HG02763 (cell line): ENCODE measurements around the gene ZNF174.
A peak's percentile ranks its signal among the peaks of the same experiment; 100 is the strongest.

Source experiments
- ATAC-seq: cut with Tn5 transposase; IDR thresholded peaks from one replicate; pipeline ENCODE4 v1.9.1; 2021; ENCODE audit warnings: mild to moderate bottlenecking, moderate library complexity; ENCODE audit not compliant: unreplicated experiment

Gene ZNF174

DNA sequence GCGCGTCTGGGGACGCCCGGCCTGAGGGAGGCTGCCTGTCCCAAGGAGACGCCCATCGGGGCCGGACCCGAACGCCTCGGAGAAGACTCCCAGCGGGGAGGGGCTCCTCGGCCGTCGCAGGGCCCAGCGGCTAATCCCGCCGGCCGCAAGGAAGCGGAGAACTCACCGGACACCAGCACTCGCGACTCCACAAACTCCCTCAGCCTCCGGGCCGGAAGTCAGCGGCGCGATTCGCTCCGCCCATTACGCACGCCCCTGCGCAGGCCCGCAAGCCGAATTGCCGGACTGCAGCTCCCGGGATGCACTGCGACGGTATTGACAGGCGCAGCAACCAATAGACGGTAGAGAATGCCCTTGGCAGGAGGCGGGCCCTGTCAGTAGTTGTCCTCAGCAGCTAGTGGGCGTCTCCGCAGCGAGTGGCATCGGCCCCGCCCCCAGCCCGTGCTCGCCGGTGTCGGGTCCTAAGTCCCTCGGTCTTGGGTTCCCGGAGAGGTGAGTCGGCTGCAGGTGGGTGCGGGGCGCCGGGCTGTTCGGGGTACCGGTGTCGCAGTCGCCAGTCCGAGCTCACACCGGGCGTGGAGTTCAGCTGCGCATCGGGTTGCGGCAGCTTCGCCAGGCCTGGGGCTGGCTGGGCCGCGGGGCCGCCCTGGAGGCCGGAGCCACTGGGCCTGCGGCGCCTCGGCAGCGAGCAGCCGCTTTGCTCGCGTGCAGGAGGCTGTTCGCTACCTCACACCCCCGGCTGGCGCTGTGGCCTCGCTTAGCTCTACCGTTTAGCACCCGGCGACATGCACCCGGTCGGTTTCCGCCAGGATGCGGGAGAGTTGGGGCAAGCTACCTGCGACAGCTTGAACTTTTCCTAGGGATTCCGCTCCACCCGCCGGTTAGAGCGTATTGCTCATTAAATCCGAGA, at the start of gene ZNF174, which contains the start of gene ZSCAN32:
Gene ZNF174, plus strand, starts transcription at position 437 of the 910 bp plus-strand sequence. CDS start 790 bp downstream, outside the sequence.
Gene ZSCAN32, minus strand, starts transcription at position 226 of the 910 bp plus-strand sequence. CDS start 3,447 bp downstream, outside the sequence.
- peak; percentile 98 for ATAC-seq

DNA sequence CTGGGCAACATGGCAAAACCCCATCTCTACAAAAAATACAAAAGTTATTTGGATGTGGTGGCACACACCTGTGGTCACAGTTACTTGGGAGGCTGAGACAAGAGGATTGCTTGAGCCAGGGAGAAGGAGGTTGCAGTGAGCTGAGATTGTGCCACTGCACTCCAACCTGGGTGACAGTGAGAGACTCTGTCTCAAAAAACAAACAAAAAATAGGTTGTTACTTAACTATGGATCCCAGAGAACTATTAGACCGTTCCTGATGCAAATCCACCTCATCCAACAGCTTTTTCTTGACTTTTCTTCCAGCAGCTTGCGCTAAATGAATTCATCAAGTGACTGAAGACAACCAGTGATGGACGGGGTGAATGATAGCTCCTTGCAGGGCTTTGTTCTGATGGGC, 45.4 kb upstream of the ZNF174 start, which contains the start of gene OR2C1:
Gene OR2C1, plus strand, starts transcription at position 301 of the 400 bp plus-strand sequence. Its CDS starts 52 bp downstream, at position 353.
- ATAC-seq = no peak

DNA sequence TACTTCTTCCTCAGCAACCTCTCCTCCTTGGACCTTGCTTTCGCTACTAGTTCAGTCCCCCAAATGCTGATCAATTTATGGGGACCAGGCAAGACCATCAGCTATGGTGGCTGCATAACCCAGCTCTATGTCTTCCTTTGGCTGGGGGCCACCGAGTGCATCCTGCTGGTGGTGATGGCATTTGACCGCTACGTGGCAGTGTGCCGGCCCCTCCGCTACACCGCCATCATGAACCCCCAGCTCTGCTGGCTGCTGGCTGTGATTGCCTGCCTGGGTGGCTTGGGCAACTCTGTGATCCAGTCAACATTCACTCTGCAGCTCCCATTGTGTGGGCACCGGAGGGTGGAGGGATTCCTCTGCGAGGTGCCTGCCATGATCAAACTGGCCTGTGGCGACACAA, 44.9 kb upstream of the ZNF174 start:
- ATAC-seq = no peak

DNA sequence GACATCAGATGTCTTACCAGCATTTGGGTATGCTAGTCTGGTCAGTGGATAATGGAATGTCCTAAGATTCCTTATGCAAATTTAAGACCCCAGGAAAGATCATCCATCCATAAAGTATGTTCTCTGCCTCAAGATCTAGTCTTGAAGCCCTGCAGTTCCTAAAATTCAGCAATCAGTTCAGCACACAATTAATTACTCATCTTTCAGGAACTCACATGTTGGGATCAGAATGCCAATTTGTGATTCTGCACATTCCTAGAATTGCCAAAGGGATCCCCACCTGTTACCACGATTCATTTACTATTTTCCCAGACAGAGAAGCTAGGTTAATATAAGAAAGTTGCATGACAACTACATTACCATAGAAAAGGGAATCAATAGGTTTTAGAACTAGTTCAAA, 42.1 kb upstream of the ZNF174 start:
- ATAC-seq = no peak

DNA sequence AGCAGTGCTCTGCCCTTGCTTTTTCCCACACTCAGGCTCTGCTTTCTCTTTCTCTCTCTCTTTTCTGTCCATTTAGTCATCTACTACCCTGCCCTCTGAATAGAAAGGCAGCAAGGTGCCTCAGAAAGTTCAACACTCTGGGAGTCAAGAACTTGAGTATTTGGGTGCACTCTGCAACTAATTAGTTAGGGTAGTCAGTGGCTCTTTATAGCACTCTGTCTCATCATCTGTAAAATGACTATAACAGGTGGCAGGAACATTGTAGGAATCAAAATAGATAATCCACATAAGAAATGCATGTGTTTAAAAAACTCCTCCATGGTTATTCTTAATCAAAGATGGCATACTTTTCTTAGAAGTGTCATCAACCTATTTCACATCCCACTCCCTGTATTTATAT, 38.1 kb upstream of the ZNF174 start:
- no peak for ATAC-seq

DNA sequence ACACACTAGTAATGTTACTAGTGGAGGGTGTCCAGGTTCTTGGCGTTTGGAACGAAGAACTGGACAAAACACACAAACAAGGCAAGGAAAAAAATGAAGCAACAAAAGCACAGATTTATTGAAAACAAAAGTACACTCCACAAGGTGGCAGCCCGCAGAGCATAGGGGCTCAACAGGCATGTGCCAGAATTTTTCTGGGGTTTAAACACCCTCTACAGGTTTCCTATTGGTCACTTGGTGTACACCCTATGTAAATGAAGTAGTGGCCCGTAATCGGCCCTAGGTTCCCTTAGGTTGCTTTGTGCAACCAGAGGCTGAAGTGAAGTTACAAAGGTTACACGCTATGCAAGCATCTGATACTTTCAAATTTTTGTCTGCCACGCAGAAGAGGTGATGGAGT, 37.2 kb upstream of the ZNF174 start:
- no peak for ATAC-seq

DNA sequence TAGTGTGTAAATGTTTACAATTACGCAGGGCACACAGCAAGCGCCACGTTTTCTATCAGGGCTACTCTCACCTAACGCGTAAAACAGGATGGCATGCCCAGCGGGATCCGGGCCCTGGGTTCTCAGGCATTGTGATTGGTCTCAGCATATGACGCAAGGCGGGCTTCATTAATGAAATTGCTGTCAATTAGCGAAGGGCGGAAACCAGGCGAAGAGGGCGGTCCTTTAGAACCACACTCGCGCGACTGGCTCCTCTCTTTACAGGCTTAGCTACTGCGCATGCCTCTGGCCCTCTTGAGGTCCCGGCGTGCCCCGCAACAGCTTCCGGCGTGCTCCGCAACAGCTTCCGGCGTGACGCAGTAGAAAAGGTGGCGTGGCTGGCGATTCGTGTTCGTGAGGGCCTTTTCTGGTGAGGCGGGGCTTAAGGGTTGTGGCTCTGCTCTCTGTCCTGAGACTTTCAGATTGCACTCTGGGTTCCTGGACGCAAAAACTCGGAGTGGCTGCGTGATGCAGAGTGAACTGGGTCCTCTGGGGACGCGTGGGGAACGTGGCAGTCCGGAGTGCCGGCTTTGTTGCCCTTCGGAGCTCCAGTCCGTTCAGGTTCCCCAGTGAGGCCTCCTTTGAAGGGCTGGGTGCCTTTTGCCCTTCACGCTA, 36.1 kb upstream of the ZNF174 start:
- no peak for ATAC-seq

DNA sequence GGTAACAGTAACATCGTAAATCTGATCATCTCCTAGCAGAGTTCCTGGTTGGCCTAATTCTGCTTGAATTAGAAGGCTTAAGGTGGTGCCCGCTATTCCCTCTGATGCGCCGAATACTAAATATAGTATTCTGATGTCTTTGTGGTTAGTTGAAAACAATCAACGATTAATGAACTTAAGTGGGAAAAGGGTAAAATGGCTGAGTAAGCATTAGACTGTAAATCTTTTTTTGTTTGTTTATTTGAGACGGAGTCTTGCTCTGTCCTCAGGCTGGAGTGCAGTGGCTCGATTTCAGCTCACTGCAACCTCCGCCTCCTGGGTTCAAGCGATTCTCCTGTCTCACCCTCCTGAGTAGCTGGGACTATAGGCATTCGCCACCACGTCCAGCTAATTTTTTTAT, 31.9 kb upstream of the ZNF174 start:
- no peak for ATAC-seq

DNA sequence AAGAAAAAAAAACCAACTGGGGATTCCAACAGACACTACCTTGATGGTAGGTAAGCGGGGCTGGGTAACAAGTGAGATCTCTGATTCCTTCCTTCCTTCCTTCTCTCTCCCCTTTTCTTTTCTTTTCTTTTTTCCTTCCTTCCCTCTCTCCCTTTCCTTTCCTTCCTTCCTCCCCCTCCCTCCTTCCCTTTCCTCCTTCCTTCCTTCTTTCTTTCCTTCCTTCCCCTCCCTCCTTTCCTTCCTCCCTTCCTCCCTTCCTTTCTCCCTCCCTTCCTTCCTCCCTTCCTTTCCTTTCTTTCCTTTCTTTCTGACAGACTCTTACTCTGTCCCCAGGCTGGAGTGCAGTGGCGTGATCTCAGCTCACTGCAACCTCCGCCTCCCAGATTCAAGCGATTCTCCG, 25.3 kb upstream of the ZNF174 start:
- no peak for ATAC-seq

DNA sequence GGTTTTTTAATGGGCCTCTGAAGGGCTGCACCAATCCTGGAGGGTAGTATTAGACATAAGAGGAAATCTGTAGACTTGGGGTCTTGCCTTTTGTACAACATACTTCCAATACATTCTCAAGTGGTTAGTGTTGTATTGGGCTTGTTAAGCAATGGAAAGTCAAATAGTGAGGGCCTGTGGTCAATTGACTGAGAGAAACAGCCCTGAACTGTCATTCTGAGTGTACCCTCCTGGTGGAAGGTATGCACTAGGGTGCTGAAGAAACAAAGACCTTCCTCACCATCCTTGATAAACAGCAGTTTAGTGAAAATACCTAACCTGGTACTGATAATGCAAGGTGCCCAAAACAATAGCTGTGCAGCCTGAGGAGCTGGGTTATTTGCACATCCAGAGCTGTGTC, 23.1 kb upstream of the ZNF174 start:
- no peak for ATAC-seq

DNA sequence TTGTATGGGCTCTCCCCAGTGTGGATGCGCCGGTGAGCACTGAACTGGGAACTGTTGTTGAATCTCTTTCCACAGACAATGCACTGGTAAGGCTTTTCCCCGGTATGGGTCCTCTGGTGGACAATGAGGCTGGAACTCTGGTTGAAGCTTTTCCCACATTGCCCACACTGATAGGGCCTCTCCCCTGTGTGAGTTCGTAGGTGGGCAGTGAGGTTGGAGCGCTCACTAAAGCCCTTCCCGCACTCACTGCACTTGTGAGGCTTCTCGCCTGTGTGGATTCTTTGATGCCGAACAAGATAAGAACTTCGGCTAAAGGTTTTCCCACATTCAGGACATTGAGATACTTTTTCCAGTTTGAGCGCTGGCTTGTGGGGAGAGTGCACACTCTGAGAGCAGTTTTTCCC, 18.0 kb upstream of the ZNF174 start:
- ATAC-seq = no peak

DNA sequence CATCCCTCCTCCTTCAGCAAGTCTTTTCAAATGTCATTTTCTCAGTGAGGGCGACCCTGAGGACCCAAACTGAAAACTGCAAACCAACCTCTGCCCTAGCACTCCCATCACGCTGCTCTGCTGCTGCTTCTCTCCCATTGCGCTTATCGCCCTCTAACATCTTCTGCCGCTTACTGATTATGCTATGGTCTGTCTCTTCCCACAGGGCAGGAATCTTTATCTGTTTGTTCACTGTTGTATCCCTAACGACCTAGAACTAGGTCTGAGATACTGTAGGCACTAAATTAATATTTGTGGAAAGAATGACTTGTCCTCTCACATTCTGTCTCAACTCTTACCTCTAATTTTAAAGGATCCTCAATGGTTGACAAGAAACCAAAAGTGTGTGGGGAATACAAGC, 12.7 kb upstream of the ZNF174 start:
- no peak for ATAC-seq

DNA sequence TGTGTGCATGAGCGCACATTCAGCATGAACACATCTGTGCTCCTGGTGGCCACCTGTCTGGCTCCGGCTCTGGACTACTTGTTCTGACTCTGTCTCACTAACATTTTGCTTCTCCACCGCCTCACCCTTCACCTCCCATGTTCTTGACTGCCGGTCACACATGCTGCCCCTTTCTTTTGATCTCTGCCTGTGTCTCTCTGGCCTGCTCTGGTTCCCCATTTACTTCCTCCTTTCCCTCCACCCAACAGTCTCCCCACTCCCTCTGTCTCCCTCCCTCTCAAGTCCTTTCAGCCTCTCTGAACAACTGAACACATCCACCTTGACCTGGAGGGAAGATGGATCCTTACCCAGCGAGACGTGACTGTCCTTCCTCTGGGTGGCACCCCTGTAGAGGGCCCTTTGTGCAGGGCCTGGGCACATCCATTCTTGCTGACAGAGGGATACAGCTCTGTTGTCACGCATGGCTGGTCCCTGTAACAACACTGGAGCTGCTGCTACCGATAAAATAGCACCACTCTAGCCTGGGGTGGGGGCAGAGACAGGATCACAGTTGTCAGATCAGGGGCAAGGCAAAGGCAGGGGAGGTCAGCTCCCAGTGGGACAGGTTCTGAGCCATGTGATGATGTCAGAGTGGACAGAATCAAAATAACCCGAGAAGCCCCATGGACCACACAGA, 11.2 kb upstream of the ZNF174 start:
- ATAC-seq = no peak

DNA sequence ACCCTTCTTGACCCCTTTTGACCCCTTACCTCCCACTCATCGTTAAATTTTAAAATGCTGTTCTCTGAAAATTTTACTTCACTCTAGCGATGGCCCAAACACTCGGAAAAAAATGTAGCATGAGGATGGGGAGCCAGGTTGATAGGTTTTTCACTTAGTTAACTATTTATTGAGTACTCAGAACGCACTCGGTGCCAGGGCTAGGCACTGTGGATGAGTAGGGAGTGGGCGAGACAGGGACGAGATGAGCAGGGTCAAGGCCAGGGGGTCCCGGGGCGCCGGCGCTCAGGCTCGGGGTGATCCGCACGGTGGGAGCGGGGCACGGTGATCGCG, 603 bp upstream of the ZNF174 start:
- no peak for ATAC-seq

DNA sequence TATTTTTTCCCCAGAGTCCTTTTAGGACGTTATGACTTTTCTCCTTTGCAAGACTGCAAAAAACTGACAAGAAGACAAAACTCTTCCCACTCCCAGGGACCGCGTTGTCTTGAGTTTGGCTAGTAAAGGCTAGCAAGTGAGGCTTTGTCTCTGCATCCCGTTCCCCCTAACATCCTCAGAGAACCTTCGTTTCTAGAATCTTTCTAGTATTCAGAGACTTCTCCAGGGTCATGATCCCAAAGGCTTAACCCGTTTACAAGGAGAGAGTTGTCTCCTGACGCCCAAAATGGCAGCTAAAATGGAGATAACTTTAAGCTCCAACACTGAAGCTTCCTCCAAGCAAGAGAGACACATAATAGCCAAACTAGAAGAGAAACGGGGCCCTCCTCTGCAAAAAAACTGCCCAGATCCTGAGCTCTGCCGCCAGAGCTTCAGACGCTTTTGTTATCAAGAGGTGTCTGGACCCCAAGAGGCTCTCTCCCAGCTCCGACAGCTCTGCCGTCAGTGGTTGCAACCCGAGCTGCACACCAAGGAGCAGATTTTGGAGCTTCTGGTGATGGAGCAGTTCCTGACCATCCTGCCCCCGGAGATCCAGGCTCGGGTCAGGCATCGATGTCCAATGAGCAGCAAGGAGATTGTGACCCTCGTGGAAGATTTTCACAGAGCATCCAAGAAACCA, 843 bp downstream of the ZNF174 start:
- no peak for ATAC-seq

DNA sequence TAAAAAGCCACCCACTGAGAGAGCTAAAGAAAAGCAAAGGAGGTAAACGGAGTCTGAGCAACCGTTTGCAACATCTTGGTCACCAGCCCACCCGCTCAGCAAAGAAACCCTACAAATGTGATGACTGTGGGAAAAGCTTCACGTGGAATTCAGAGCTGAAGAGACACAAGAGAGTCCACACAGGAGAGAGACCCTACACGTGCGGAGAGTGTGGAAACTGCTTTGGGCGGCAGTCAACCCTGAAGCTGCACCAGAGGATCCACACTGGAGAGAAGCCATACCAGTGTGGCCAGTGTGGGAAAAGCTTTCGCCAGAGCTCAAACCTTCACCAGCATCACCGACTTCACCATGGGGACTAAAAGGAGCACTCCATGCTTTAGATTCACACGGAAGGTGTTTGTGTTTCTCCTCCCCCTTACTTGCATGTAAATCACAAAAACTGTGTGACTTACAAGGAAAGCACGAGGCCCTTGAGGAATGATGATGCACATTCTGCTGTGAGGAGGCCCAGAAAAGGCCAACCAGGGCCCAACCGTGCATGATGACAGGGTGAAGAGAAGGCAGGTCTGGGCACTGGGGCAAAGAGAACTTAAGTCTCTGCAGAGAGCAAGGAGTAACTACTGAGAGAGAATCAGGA, 7.7 kb downstream of the ZNF174 start:
- ATAC-seq = no peak

DNA sequence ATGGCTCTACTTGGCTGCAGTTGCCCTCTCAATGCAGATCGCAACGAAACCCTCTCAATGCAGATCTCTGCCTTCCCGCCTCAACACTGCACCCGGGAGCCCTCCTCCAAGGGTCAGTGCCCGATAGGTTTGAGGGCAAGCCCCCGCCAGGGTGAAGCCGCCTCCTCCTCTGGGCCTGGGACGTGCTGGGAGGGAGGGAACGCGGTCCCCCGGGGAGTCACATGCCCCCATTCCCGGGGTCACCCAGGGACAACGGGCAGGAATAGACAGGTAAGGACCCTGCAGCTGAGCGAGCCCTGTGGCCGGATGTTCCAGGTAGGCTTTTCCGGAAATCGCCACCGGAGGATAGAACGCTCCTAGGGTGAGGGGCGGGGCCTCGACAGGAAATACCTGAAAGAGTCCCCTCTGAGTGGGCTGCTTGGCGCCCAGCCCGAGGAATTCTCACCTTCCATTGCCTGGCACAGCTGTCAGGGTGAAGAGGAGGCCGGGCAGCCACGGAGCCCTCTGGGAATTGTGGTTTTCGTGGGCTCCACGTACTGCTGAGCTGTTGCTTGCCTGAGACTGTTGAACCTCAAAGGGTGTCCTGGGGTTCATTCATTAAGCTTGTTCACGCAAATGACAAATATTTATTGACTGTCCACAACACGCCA, 12.8 kb downstream of the ZNF174 start:
- no peak for ATAC-seq

DNA sequence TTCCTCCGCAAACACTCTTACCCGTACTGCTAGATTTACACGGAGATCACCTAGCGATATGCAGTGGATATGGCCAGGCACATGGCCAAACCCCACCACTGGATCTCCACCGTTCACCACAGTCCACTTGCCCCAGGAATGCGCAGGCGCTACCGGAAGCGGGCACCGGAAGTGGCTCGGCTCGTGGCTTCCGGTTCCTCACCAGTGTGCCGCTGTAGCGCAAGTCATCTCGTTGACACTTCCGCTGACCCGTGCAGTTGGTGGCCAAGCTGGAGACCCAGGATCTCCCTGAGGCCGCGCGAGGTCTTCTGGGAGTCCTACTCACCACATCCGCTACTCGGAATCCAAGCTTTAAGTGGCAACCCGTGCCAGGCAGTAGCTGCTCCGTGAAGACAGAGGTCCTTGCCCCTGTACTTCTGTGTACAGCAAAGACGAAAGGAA, 30.8 kb downstream of the ZNF174 start:
- no peak for ATAC-seq

DNA sequence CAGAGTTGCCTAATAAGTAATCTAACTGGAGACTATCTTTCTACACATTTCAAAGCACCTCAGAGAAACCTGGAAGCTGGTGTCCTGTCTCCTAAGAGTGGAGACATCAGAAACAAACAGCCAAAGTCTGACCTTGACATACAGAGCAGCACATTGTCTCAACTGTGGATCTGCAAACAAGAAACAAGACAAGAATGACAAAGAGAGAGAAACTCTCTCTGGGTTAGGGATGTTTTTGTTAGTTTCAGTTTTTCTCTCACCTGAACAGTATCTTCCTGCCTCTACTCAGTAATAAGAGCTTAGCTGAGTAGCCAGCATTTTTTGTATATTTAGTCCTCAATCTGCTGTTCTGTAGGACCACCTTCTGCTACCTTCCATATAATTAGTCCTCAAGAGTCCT, 33.4 kb downstream of the ZNF174 start:
- no peak for ATAC-seq

DNA sequence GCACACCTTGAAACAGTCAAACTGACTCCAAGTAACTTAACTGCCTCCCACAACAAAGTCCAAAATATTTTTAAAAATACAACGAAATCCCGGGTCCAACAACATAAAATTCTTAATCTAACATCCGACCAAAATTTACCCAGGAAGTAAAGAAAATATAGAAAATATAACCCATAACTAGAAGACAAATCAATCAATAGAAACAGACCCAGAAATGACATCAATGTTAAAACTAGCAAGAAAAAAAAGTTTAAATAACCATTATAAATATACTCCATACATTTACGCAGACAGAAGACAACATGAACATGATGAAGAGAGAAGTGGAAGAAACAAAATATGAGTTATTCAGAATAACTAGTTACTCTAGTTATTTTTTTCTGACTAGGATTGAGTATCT, 38.6 kb downstream of the ZNF174 start:
- ATAC-seq = no peak
